GM12874 (cell line): ENCODE measurements around the gene PIN4.

Source experiments
- TF ChIP-seq, protein P1 (sequence below): IDR thresholded peaks from 2 replicates; pipeline ENCODE4 v1.5.1; 2011; ENCODE audit warnings: low read depth, mild to moderate bottlenecking, control low read depth, low read length, moderate library complexity; ENCODE audit not compliant: insufficient read depth

The PIN4 gene

DNA sequence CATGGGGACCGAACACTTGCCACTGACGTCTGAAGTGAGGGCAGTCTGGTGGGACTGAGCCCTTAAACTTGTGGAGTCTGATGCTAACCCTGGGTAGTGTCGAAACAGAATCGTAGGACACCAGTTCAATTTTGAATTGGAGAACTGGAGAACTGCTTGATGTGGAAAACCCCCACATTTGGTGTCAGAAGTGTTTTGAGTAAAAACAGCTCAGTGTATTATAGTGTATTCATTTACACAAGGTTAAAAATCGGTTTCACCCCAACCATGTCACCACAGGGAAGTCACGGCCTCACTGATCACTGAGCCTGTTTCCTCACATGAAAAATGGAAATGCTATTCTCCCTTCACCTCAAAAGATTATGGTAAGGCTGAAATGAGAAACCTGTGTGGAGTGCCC, 21.9 kb downstream of the PIN4 start:
- TF ChIP-seq, protein P1, sequence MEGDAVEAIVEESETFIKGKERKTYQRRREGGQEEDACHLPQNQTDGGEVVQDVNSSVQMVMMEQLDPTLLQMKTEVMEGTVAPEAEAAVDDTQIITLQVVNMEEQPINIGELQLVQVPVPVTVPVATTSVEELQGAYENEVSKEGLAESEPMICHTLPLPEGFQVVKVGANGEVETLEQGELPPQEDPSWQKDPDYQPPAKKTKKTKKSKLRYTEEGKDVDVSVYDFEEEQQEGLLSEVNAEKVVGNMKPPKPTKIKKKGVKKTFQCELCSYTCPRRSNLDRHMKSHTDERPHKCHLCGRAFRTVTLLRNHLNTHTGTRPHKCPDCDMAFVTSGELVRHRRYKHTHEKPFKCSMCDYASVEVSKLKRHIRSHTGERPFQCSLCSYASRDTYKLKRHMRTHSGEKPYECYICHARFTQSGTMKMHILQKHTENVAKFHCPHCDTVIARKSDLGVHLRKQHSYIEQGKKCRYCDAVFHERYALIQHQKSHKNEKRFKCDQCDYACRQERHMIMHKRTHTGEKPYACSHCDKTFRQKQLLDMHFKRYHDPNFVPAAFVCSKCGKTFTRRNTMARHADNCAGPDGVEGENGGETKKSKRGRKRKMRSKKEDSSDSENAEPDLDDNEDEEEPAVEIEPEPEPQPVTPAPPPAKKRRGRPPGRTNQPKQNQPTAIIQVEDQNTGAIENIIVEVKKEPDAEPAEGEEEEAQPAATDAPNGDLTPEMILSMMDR = no peak

DNA sequence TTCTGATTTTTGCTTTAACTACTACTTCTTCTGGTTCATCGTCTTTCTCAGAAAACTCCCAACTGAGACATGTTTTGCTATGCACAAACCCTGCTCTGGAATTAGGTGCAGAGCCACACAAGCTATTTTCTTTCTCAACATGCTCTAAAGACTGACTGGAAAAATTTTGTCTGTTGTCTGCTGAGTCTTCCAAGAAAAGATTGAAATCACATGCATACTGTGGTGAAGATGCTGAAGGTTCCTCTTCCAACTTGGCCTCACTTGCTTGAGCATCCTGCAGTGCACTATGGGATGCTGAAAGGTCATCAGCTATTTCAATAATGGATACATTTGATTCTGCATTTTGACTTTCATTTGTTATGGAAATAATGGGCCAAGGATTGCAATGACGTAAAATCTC, 24.1 kb downstream of the PIN4 start:
- TF ChIP-seq, protein P1 = no peak

DNA sequence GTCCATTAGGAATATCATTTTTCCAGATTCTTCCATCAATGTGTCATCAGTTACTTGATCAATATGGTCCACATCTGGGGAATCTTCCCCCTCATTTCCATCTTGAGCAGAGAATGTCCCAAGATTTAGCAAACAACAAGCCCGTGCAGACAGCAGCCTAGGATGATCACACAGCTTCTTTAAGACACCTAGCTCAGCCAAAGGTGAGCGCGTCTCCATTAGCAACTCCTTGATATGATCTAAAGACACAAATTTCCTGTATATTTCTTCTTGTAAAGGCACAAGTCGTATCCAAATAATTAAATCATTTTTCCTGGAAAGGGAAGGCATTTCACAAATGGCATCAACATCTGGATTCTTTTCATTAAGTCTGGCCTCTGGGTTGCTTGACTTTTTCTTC, 25.8 kb downstream of the PIN4 start:
- TF ChIP-seq, protein P1 = no peak

DNA sequence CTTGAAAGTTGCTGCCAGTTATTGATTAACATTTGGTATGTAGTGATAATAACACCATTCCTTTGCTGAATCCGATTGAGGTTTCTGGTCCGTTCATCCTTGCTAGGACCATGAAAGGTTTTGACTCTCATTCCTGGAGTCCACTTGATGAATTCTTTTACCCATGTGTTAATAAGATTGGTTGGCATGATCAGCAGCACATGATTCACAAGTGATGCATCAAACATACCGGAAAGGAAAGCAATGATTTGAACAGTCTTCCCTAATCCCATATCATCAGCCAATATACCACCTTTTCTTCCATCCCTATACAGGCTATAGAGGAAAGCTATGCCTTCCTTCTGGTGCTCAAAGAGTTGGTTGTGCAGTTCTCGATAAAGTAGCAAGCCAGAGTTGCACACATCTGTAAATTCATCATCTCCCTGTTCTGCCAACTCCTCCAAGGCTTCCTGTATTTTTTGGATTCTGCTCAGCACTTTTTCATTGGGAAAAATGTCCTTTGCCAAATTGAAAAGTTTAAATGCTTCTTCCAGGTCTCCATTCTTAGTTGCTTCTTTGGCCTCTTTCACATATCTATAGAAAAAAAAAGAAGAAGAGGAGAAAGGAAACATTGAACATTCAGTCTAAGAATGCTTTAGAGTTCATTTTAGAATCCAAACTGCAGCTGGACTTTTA, 26.7 kb downstream of the PIN4 start:
- TF ChIP-seq, protein P1 = no peak

DNA sequence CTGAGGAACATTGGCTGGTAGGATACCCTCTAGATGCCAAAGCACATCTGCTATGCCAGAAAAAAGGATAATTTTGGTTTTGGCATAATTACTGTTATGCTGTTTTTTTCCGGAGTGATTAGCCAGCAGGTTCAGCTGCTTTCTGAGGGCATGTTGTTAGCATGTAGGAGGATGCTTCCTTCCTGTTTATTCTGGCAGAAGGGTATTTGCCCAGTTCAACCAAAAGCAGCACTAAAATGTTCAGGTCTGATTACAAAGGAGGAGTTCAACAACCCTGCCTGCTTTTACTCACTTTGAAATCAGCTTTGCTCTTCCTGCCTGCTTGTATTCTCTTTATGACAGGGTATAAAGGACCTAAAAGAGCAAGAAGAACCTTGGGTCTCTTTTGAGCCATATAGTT, 35.4 kb downstream of the PIN4 start:
- TF ChIP-seq, protein P1 = no peak

DNA sequence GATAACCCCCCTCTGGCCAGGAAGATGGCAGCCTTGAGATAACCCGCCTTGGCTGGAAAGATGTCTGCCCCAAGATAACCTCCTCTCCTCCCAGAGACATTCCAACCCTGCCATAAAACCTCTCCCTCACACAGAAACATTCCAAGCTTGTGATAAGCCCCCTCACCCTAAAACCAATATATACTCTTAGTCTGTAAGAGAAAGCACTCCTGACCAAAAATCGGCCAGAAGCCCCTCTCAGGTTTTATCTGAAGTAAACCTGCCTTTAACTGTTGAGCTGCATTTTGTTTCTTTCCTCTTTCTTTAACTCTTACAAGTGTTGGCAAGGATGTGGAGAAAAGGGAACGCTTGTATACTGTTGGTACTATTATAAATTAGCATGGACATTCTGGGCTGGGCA, 48.7 kb downstream of the PIN4 start:
- TF ChIP-seq, protein P1 = no peak

DNA sequence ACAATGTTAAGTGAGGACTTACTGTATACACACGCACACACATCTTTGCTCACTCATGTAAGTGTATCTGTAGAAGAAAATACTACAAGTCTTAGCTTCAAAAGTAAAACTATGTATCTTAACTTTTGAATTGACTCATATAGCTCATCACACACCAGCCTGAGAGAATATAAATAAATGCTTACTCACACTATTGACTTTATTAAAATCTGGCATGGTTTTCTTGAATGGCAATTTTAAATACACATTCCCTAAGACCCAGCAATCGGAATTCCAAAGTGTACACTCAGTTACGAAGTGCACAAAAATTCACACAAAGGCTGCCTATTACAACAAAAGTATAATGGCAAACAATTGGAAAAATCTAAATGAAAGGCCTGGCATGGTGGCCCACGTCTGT, 55.3 kb downstream of the PIN4 start:
- TF ChIP-seq, protein P1 = no peak

DNA sequence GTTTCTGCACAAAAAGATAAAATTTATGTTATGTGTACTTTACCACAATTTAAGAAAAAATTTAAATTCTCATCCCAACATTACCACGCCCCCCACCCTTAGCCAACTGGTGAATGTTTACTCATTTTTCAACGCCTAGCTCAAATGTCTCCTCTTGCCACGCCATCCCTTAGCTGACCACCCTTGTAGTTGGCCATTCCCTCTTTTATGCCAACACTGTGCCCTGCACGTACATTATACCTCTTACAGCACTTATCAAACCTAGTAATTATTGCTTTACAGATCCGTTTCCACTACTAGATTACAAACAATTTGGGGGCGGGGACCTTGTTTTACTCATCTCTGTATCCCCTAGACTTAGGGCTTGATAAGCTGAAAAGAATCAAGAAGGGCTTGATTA, 56.6 kb downstream of the PIN4 start:
- TF ChIP-seq, protein P1 = no peak
